ENCODE measurements around the gene MAL.

DNA sequence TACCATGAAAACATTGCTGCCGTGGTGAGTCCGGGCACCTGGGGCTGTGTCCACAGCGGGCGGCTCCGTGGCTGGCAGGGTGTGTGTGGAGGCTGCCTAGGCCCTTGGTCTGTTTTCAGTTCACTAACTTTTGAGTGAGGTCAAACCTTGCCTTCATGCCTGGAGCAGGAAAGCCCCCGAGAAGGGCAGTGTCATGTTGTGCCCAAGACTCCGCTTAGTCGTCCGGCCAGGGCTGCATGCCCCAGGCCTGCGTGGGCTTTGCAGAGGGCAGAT lies 24.1 kb downstream of the MAL start:
- TF ChIP-seq, protein P1, sequence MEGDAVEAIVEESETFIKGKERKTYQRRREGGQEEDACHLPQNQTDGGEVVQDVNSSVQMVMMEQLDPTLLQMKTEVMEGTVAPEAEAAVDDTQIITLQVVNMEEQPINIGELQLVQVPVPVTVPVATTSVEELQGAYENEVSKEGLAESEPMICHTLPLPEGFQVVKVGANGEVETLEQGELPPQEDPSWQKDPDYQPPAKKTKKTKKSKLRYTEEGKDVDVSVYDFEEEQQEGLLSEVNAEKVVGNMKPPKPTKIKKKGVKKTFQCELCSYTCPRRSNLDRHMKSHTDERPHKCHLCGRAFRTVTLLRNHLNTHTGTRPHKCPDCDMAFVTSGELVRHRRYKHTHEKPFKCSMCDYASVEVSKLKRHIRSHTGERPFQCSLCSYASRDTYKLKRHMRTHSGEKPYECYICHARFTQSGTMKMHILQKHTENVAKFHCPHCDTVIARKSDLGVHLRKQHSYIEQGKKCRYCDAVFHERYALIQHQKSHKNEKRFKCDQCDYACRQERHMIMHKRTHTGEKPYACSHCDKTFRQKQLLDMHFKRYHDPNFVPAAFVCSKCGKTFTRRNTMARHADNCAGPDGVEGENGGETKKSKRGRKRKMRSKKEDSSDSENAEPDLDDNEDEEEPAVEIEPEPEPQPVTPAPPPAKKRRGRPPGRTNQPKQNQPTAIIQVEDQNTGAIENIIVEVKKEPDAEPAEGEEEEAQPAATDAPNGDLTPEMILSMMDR (IDR thresholded peaks at IDR 0.05), result no peak
- TF ChIP-seq EP300 (IDR thresholded peaks at IDR 0.05) (no peak), POLR2A (IDR thresholded peaks at IDR 0.05) (no peak)

Measured in upper lobe of left lung (tissue), 4 donors.